BLaER1 (cell line): Measurements from ENCODE around the gene ZNF222.

Experiments used
- H3K27ac ChIP-seq: shearing (Covaris generic); formaldehyde crosslinking; 2 replicates; pipeline ENCODE4 v1.8.1; 2022
- H3K27me3 ChIP-seq: shearing (Covaris generic); formaldehyde crosslinking; 2 replicates; pipeline ENCODE4 v1.8.1; 2022
- H3K36me3 ChIP-seq: shearing (Covaris generic); formaldehyde crosslinking; 2 replicates; pipeline ENCODE4 v1.8.1; 2022
- H3K4me1 ChIP-seq: shearing (Covaris generic); formaldehyde crosslinking; 2 replicates; pipeline ENCODE4 v1.8.1; 2022
- H3K4me2 ChIP-seq: shearing (Covaris generic); formaldehyde crosslinking; 2 replicates; pipeline ENCODE4 v1.8.1; 2022
- H3K4me3 ChIP-seq: shearing (Covaris generic); formaldehyde crosslinking; 2 replicates; pipeline ENCODE4 v1.8.1; 2022
- H3K9ac ChIP-seq: shearing (Covaris generic); formaldehyde crosslinking; 2 replicates; pipeline ENCODE4 v1.8.1; 2022
- H3K9me3 ChIP-seq: shearing (Covaris generic); formaldehyde crosslinking; 2 replicates; pipeline ENCODE4 v1.8.1; 2022
- H4K20me1 ChIP-seq: shearing (Covaris generic); formaldehyde crosslinking; 2 replicates; pipeline ENCODE4 v1.8.1; 2022
- Cebpa-rat ChIP-seq: shearing (Covaris generic); IDR thresholded peaks from 2 replicates; pipeline ENCODE4 v1.8.1; 2022

Gene ZNF222

GRCh38 chr19:44072543-44073401, 47.6 kb downstream of the ZNF222 start:
- Histone ChIP-seq H3K27ac (peak overlapping the region; percentile 32; the same call in 1 of the 2 replicates), H3K36me3 (peaks cover 25% of the 10 kb centered on the region), H3K27me3 (no peaks in the 10 kb centered on the region), H3K9me3 (peaks cover 36% of the 10 kb centered on the region), H4K20me1 (no peaks in the 10 kb centered on the region), H3K9ac (peak overlapping the region; percentile 61), H3K4me2 (peak overlapping the region; percentile 95), H3K4me1 (peaks cover 18% of the 10 kb centered on the region), H3K4me3 (peak overlapping the region; percentile 73)
- no peak for TF ChIP-seq Cebpa-rat

GRCh38 chr19:44076325-44076724, 51.1 kb downstream of the ZNF222 start:
- H4K20me1 ChIP-seq = no peaks in the 10 kb centered on the region
- no peak overlapping the region for H3K27ac ChIP-seq
- H3K9me3 ChIP-seq = peaks cover 2% of the 10 kb centered on the region; the same call in 1 of the 2 replicates
- peaks cover 49% of the 10 kb centered on the region for H3K36me3 ChIP-seq
- H3K4me2 ChIP-seq = no peak overlapping the region
- no peaks in the 10 kb centered on the region for H3K27me3 ChIP-seq
- no peak overlapping the region for H3K9ac ChIP-seq
- peaks cover 15% of the 10 kb centered on the region for H3K4me1 ChIP-seq
- TF ChIP-seq Cebpa-rat = no peak
- H3K4me3 ChIP-seq = no peak overlapping the region
